ENCODE results near the gene RUNX1. TPM values are rescaled to one million over a fixed set of nuclear protein-coding genes. Genes with fewer than 3 reads are reported as not detected.
"Not testable (repeated sequence)": the region's sequence is repeated elsewhere in the genome, so short reads cannot be mapped to it uniquely, and the experiment has no call there.

RUNX1 gene
- total RNA-seq, 1 donor from 2014 or later, result 22.1 TPM

DNA sequence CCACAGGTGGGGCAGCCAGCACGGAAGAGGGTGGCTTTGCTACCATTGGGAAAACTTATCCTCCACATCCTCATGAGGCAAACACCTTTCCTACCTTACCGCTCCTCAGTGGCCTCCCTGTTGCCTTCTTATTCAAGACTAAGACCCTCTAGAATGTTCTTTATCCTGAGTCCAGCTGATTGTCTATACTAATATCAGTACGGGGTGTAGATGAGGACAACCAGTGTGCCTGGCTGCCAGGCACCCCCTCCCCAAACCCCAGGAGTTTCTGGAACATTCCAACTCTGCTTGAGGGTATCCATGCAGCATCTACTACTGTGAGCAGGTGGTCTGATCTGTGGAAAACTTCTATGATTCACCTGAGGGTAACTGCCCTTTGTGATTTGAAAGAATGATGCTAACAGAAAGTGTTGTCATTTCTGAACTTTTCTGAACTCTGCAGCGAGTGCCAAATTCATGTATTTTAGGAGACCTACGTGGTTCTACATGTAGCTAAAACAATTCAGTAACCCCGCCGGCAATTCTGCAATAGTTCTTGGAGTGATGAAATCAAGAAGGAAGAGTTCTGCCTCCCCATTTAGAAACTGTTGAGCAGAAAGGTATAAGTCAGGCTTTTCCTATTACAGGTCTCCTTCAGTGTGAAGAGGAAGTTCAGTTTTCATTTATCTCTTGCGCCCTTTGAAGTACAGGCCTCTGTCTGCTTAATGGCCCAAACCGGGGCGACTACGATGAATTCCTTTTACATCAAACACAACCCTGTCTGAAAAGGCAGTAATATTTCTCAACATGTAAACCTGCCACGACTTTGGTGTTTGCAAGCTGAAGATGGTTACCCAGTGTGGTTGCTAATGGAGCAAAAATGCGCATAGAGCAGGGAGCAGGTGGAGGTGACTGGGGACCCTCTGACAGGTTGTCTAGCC is 80.4 kb downstream of the RUNX1 start:
- DNase-seq, result no peak

DNA sequence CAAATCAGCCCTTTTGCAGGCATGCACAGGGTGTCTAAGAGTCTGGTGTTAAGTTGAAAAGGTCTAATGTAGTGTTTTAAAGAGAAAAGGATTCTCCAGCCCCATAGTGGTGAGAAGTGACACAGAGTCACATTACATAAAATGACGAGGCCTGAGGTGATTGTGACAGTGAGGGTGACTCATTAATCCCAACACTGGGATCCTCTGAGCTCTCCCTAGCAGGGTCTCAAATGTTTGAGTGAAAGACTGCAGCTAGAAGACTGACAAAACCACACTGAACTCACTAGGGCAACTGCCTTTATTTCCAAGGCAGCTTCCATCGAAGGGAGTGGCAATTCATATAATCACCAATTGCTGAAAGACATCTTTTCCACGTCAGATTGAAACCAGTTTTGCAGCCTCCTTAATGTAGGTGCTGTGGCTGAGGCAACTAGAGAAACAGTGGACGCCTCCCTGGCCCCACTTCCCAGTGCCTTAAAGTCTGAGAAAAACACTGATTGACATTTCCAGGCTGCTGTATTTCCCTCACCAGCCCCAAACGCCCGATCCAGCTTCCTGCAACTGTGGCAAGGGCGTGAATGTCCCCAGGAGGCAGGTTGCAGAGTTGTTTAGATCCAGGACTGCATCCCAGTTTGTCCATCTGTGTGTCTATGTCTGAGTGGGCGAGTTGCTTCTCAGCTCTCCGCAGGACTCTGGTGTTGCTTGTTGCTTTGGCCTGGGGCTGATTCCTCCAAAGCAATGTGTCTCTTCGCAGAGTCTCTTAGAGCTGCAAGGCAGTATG is 81.4 kb downstream of the RUNX1 start:
- no peak for DNase-seq

DNA sequence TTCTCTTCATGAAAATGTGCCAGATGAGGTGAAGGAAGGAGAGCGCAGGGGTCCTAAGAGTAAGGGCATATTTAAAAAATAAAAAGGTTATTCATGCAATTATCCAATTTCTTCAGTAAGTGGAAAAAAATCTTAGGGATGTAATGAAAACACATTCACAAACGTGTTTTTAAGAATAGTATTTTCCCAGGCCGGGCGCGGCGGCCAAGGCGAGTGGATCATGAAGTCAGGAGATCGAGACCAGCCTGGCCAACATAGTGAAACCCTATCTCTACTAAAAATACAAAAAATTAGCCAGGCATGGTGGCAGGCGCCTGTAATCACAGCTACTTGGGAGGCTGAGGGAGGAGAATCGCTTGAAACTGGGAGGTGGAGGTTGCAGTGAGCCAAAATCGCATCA is 82.2 kb downstream of the RUNX1 start:
- not testable (repeated sequence) for DNase-seq

DNA sequence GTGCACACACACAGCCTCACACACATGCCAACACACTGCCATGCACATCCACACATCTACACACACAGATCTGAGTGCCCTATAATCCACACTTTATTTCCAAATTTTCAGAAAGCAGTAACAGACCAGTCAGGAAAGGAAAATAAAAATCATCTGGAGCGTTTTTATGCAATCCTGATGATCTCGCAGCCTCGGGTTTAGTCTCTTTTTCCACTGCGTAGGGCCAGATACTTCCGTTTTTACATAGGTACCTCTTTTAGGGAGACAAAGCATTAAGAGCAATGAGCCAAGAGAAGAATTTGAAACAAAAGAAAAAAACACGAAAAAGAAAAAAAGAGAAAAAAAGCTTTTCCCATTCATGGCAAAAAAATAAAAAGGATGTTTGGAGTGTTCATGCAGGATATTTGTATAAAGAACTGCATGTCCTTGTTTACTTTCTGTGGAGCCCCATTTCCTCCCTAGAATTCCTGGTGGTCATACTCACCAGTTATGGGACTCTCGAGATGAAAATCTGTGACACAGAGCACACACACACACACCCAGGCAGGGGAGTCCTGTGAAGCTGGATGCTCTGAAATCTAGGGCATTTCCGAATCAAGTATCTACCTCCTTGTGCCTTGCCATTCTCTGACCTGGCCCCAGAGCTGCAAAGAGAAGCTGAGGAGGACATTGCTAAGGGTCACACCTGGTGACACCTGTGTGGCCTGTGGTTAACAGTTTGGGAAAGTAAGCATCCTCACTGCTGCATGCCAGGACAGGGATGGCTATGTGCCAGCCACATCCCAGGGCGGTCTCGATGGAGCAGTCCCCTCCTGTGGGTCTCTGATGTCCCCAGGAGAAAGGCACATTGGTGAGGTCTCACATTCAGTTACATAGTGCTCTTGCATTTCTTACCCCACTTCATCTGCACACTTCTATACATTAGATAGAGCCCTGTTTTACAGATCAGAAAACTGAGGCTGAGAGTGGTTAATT is 83.6 kb downstream of the RUNX1 start:
- no peak for DNase-seq

DNA sequence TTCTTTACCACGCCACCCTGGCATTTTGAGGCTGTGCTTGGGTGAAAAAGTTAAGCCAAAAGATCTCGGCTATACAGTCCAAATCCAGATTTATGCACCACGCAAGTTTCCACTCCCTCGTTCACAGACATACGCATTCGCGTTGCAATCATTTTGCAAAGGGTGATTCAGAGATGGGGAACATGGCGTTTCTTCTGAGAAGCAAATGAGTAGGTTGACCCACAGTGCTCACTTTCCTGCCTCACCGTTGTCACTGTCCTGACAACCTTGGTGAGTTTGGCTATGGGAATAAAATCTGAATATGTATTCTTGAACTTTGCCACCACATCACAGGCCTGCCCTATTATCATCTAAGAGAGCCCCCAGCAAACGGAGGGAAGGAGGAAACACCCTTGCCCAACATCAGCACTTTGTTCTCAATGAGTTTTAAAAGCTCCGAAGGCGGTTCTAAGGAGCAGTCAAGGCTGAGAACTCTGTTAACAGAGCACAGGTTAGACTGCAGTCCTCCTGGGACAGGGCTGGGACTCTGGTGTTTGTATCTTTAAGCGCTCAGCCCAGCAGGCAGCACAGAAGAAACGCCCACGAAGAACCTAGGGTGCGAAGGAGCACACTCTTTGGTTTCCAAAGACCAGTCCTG is 86.4 kb downstream of the RUNX1 start:
- DNase-seq, result no peak

DNA sequence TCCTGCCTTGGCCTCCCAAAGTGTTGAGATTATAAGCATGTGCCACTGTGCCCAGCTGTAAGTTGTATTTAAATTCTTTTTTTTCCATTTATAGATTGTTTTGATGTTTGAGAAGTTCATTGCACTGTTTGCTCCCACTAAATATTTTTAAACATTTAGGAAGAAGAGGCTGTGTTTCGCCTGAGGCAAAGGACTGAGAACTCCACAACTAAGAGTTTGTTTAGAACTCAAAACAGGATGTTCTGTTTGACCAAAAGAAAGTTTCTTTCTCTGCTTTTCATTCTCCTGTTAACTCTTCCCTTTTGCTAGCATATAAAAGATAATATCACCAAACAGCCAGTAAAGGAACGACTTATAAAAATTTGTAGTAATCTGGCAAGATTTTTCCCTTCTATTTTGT is 87.0 kb downstream of the RUNX1 start:
- DNase-seq, result no peak

DNA sequence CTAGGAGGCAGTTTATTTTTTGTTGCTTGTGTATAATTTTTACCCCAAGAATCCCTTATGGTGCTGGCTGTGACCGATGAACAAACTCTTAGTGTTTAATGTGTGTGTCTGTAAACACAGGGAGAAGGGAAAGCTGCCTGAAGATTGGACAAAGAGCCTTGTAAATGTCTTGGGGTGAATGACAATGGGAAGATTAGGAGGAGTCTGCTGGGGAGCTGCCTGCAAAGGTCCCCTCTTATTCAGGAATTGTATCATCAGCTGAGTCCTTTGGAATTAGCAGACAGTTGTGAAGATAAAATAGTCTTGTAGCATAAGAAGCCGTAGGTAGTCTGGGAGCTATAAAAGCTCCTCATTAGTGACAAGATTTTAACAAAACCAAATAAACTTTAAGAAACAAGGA is 88.4 kb downstream of the RUNX1 start:
- DNase-seq, result no peak

DNA sequence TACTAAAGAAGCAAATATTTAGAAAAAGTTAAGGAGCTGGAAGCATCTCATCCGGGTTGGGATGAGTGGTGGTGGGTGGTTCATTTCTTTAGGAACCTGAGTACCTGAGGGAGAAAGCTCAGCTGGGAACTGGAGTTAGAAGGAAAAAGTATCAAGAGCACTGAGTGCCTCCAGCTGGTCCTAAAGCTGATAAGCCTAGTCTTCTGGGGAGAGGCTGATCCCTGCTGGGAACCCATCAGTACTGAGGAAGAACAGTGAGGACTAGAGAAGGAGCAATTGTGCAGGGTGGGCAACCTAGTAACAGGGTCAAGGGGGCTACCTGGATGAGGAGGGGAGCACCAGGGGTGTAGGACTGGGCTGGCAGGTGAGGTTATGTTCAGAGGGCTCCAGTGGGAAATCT is 89.5 kb downstream of the RUNX1 start:
- DNase-seq, result no peak

DNA sequence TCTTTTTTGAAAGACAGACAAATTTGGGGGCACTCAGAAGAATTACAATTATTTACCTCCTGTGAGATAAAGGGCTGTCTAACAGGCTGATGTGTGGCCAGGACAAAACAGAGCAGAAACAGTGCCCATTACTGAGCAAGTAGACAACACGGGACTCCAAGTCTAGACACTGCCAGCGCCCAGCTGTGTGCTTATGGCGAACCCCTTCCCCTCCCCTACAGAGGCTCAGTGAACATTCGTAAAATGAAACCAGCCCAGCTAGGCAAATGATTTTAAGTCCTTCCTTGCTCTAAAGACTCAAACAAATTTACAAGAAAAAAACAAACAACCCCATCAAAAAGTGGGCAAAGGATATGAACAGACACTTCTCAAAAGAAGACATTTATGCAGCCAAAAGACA is 91.1 kb downstream of the RUNX1 start:
- no peak for DNase-seq

DNA sequence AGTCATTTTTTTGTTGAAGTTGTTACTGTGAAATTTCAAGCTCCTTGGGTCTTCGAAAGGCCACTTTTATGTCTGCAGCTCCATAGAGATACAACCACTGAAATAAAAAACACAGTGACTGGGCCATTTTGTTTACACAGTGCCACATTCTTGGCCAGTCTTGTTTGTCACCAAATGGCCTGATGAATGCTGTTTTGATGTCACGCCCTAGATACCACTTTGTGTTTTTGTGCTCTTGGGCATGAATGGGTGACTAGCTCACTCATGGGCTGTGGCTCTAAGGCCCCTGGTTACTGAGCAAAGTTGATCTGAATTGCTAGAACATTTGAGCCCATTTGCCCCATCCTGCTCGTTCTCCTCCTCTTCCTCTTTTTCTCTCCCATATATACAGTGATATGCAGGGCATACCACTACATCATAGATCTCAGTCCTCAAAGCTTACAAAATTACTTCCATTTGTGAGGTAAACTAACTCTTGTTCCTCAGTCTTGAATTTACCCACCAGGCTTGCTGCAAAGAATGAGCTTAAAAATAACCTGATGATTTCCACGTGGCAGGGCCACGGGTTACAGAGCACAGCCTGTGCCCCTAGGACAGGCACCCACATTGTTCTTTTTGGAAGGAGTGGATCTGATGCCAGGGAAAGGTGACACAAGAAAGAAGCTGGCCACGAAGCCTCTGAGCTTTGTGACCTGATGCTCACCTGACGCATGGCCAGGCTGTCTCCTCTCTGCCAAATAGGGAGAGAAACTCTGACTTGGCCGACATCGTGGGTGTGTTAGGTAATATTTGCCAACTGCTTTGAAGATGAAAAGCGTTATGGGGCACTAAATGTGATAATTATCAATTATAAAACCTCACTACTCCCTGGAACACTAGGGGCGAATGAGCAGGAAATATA is 92.4 kb downstream of the RUNX1 start:
- DNase-seq, result no peak

DNA sequence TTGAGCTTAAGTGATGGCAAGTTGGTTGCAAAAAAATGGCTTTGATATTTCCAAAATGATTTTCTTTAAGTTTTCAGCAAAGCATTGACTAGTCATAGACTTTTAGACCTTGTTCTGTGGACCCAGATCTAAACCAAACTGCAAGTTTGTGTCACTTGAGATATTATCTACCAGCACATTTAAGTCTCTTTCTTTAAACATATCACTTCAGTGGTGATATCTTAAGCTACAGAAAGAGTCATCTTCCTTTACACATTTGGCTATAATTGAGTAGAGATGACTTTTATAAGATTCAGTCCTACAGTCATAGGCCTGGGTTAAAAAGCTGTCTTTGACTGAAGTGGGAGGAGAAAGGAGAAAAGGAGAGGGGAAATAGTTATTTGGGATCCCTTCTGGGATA is 95.2 kb downstream of the RUNX1 start:
- DNase-seq, result no peak

DNA sequence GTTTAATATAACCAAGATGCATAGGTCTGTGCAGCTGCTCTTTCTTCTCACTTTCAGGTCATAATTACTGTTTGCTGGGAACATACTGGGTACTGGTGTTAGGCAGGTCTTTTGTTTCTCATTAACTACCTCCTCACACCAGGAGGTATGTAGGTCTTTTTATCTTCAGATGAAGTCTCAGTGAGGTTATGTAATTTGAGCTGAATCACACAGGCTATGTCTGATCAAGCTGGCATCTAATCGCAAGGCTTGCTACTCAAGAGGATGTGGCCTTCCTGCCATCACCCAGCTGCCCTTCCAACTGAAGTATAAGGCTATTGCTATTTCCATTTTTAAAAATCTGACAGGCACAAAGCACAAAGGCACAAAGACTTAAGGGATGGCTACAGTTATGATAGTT is 96.4 kb downstream of the RUNX1 start:
- no peak for DNase-seq

DNA sequence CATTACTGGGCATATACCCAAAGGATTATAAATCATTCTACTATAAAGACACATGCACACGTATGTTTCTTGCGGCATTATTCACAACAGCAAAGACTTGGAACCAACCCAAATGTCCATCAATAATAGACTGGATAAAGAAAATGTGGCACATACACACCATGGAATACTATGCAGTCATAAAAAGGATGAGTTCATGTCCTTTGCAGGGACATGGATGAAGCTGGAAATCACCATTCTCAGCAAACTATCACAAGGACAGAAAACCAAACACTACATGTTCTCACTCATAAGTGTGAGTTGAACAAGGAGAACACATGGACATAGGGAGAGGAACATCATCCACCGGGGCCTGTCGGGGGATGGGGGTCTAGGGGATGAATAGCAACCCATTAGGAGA is 97.2 kb downstream of the RUNX1 start:
- not testable (repeated sequence) for DNase-seq

DNA sequence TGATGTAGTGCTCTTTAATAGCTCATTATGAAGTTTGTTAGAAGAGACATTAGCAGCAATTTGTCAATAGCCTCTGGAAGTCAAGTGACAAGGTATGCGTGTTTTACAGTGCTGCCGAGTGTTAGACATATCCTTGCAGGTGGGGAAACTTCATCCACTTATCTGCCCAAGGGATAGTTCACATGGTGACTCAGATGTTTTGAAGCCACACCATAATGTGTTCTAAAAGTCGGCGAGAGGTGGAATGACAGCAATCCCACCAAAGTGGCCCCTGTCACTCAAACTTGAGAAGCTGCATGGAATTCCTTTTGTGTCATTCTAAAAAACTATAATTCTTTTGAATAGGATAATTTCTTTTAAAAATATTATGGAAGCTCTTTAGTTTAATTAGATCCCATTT is 98.1 kb downstream of the RUNX1 start:
- no peak for DNase-seq

DNA sequence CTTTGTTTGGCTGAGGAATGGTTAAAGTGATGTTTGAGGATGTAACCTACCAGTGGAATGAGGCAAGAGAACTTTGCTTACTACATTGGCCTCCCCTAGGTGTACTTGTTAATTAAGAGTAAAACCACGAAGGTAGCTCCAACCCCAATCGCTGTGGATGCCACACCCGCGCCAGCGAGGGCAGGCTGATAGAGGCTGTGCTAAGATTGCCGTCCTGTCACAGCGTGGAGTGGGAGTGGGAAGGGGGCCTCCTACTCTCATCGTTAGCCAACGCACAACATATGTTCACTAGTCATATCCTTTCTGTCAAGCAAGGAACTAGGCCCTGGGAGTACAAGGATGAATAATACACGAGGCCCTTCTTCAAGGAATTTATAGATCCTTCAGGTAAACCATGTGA is 99.6 kb downstream of the RUNX1 start:
- no peak for DNase-seq

DNA sequence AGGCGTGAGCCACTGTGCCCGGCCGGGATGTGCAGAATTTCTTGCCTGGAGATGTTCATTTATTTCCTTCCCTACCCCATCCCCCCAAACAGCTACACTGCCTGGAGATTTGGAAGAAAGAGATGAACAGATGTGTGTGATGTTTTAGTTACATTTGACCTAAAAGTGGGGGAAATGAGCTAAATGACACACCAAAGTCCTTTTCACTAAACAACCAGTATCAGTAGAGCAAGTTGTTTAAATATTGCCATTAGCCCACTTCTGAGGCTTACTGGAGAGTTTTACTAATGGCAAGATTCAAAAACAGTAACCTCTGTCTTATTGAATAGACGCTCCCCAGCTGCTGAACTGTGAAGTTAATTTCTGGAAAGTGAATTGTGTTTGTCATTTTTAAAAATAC is 100.1 kb downstream of the RUNX1 start:
- DNase-seq, result no peak

DNA sequence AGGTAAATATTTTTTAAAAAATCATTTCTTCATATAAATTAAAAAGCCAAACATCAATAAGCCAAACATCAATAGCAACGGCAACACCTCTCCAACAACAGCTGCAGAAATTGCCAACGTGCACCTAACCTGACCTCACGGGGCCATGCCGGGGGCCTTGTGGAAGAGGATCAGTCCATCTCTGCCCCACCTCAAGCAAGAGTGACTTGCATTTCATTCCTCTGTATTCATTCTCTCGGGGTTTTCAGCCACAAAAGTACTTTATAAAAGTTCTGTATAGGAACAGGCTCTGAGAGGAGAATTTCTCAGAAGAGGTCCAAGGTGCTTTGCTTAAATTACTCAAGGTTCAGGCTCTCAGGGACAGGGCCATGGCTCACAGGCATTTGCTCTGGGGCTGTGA is 100.9 kb downstream of the RUNX1 start:
- DNase-seq, result no peak

DNA sequence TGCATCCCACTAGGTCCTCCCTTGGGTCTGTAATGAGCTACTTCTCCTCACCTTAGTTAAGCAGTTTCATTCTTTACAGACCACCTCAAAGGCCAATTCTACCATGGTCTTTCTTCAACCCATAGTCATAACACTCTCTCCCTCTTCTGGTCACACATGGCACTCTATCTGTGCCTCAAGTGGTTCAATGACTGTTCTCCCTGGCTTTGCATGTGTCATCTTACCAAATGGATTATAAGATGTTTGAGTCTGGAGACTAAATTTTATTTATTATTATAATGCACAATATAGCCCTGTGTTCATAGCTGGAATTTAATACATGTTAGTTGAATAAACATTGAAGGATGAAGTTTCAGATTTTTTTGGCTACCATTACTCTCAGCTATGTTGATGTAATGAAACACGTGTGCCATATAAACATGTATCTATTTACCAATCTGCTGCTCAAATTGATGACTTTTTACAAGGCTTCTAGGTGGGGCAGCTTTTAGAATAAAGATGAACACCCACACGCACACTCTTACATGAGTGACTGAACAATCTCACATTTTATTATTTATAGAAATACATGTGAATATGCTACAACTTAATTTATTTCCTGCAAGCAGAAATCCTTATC is 102.1 kb downstream of the RUNX1 start:
- no peak for DNase-seq

DNA sequence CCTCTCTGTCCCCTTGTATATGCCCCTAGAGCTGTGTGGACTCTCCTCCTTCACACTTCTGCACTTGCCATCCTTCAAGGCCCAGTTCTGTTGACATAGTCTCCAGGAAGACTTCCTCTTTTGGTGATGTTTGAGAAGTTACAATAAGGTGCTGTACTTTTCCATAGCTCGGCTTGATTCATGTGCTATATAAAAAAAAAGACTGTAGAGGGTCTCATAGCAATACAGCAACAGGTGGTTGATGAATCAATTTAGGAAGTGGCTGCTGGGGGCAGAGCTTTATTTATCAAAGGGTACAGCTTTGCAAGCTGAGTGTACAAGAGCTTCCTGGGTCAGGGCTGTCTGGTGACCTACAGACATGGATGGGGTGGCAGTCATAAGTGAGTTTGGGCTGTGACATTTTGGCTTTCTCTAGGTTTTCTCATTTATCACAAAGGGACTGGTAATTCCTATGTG is 102.7 kb downstream of the RUNX1 start:
- no peak for DNase-seq

DNA sequence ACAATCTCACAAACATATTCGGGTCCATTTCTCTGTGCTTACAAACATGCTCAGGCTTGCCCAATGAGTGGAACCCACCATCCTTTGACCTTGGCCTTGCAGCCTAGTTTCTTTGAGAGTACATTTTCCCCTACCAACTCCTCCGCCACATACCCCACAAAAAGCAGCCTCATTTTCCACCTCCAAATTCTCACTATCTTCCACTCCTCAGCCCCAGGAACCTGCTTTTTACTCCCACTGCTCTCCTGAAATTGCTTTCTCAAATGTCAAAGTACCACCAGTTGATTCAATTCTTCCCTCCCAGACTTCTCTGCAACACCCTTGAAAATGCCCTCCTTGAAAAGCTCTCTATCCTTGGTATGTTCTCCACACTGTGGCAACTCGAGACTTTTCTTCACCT is 103.8 kb downstream of the RUNX1 start:
- no peak for DNase-seq
